ENCODE measurements around the gene PIGN. TPM values are rescaled to one million over a fixed set of nuclear protein-coding genes. Genes with fewer than 3 reads are reported as not detected.

Gene PIGN
- total RNA-seq, 1 experiment from 2014 or later: 52.5 TPM

- no TSS peak for BruUV-seq (replicated peaks)
These were observed 22.2 kb upstream of the PIGN start for GRCh38 chr18:62209046-62209445.

GRCh38 chr18:62206593-62206992 is 19.7 kb upstream of the PIGN start:
- CTCF ChIA-PET: no interaction called here
- Mint-ChIP-seq H3K4me1 (ENCODE audit: low read depth, unreplicated experiment) (peaks cover 27% of the 10 kb centered on the region), H3K27me3 (ENCODE audit: unreplicated experiment) (no peaks in the 10 kb centered on the region), H3K4me3 (ENCODE audit: low read depth, unreplicated experiment) (no peak overlapping the region), H3K9me3 (ENCODE audit: low read depth, unreplicated experiment) (peaks cover 4% of the 10 kb centered on the region), H3K27ac (ENCODE audit: unreplicated experiment) (no peak overlapping the region), H3K36me3 (ENCODE audit: insufficient read depth, unreplicated experiment) (peaks cover under 1% of the 10 kb centered on the region)
- no peak for DNase-seq
- no peak for TF ChIP-seq CTCF (IDR thresholded peaks at IDR 0.05; ENCODE audit: unreplicated experiment)
- intact Hi-C loops (cut with micrococcal nuclease; ENCODE audit: unreplicated experiment): no loop called here
- BruUV-seq (replicated peaks): no TSS peak

More at GRCh38 chr18:62209046-62209445, 22.2 kb upstream of the PIGN start:
- H3K4me3 Mint-ChIP-seq (ENCODE audit: low read depth, unreplicated experiment): no peak overlapping the region
- H3K4me1 Mint-ChIP-seq (ENCODE audit: low read depth, unreplicated experiment): peaks cover 19% of the 10 kb centered on the region
- no peaks in the 10 kb centered on the region for H3K27me3 Mint-ChIP-seq (ENCODE audit: unreplicated experiment)
- H3K36me3 Mint-ChIP-seq (ENCODE audit: insufficient read depth, unreplicated experiment): peaks cover 10% of the 10 kb centered on the region
- intact Hi-C loops (cut with micrococcal nuclease; ENCODE audit: unreplicated experiment): no loop called here
- DNase-seq: no peak
- CTCF ChIA-PET: no interaction called here
- H3K27ac Mint-ChIP-seq (ENCODE audit: unreplicated experiment): no peak overlapping the region
- no peak for TF ChIP-seq CTCF (IDR thresholded peaks at IDR 0.05; ENCODE audit: unreplicated experiment)
- peaks cover 4% of the 10 kb centered on the region for H3K9me3 Mint-ChIP-seq (ENCODE audit: low read depth, unreplicated experiment)

- H3K4me3 Mint-ChIP-seq (ENCODE audit: low read depth, unreplicated experiment): no peak overlapping the region
- CTCF ChIA-PET: no interaction called here
- H3K27me3 Mint-ChIP-seq (ENCODE audit: unreplicated experiment): no peaks in the 10 kb centered on the region
- H3K36me3 Mint-ChIP-seq (ENCODE audit: insufficient read depth, unreplicated experiment): no peaks in the 10 kb centered on the region
- intact Hi-C loops (cut with micrococcal nuclease; ENCODE audit: unreplicated experiment): no loop called here
- DNase-seq: no peak
- BruUV-seq (replicated peaks): no TSS peak
- H3K9me3 Mint-ChIP-seq (ENCODE audit: low read depth, unreplicated experiment): peaks cover 4% of the 10 kb centered on the region
- no peak for TF ChIP-seq CTCF (IDR thresholded peaks at IDR 0.05; ENCODE audit: unreplicated experiment)
- no peak overlapping the region for H3K27ac Mint-ChIP-seq (ENCODE audit: unreplicated experiment)
- peaks cover 27% of the 10 kb centered on the region for H3K4me1 Mint-ChIP-seq (ENCODE audit: low read depth, unreplicated experiment)
These were observed 19.0 kb upstream of the PIGN start for GRCh38 chr18:62205824-62206223.

GRCh38 chr18:62201870-62202269 is 15.0 kb upstream of the PIGN start:
- no peak for DNase-seq
- Mint-ChIP-seq H3K9me3 (ENCODE audit: low read depth, unreplicated experiment) (no peaks in the 10 kb centered on the region), H3K27ac (ENCODE audit: unreplicated experiment) (peak overlapping the region; percentile 67), H3K4me3 (ENCODE audit: low read depth, unreplicated experiment) (no peak overlapping the region), H3K36me3 (ENCODE audit: insufficient read depth, unreplicated experiment) (no peaks in the 10 kb centered on the region), H3K27me3 (ENCODE audit: unreplicated experiment) (no peaks in the 10 kb centered on the region), H3K4me1 (ENCODE audit: low read depth, unreplicated experiment) (peaks cover 46% of the 10 kb centered on the region)
- TF ChIP-seq CTCF (IDR thresholded peaks at IDR 0.05; ENCODE audit: unreplicated experiment): no peak
- CTCF ChIA-PET: interaction anchor here (0.5 to 0.6 kb wide), 2 partner anchors 13 to 620 kb away, joined by 4 read pairs; no protein-coding TSS in a partner anchor
- no TSS peak for BruUV-seq (replicated peaks)
- intact Hi-C loops (cut with micrococcal nuclease; ENCODE audit: unreplicated experiment): no loop called here
